ACHN (cell line): ENCODE data around the gene C5AR1.
"Not testable (repeated sequence)": the region's sequence is repeated elsewhere in the genome, so short reads cannot be mapped to it uniquely, and the experiment has no call there.

Experiments
- DNase-seq: peaks from one replicate; pipeline ENCODE4 v3.0.0-alpha.2; 2015
- in situ Hi-C: cut with HindIII; loops from 2 replicates; pipeline ENCODE4 v1.10.0; 2017; ENCODE audit warnings: low sequenced_read_pairs, low pct_ligation_motif_present, low pct_unique_long_range_greater_than_20kb

C5AR1 gene

GRCh38 chr19:47352095-47352494, 42.4 kb downstream of the C5AR1 start:
- in situ Hi-C loops, result no loop called here

GRCh38 chr19:47353307-47353712, 43.6 kb downstream of the C5AR1 start:
- in situ Hi-C loops, result no loop called here
- DNase-seq, result no peak

More at GRCh38 chr19:47352095-47352494, 42.4 kb downstream of the C5AR1 start:
- DNase-seq, result no peak

GRCh38 chr19:47356900-47357299, 47.2 kb downstream of the C5AR1 start:
- in situ Hi-C loops, result no loop called here
- DNase-seq, result no peak

- in situ Hi-C loops, result no loop called here
- DNase-seq, result peak; percentile 6
Observed at GRCh38 chr19:47357788-47358680, 48.4 kb downstream of the C5AR1 start.

GRCh38 chr19:47358936-47359335, 49.3 kb downstream of the C5AR1 start:
- no peak for DNase-seq
- in situ Hi-C loops, result no loop called here

GRCh38 chr19:47362321-47362720, 52.7 kb downstream of the C5AR1 start:
- in situ Hi-C loops, result no loop called here
- no peak for DNase-seq

- in situ Hi-C loops, result no loop called here
- DNase-seq, result no peak
Observed at GRCh38 chr19:47363758-47364531, 54.3 kb downstream of the C5AR1 start.

GRCh38 chr19:47365455-47365854, 55.8 kb downstream of the C5AR1 start:
- DNase-seq, in situ Hi-C loops: not testable (repeated sequence)

- DNase-seq, result no peak
- in situ Hi-C loops, result no loop called here
Observed at GRCh38 chr19:47370045-47370611, 60.5 kb downstream of the C5AR1 start.

GRCh38 chr19:47371261-47371660, 61.6 kb downstream of the C5AR1 start:
- no peak for DNase-seq
- in situ Hi-C loops, result no loop called here
